LNCaP clone FGC (cell line): Measurements from ENCODE around the gene EIF4G2.

Source experiments
- DNase-seq: peaks from one replicate; pipeline ENCODE4 v3.0.0-alpha.2; 2011; ENCODE audit warnings: low read depth
- H3K4me3 ChIP-seq: 2 replicates; pipeline ENCODE4 v1.5.1; 2011; ENCODE audit warnings: mild to moderate bottlenecking, low read depth, low read length, control low read depth
- CTCF ChIP-seq: IDR thresholded peaks from 2 replicates; pipeline ENCODE4 v1.5.1; 2012; ENCODE audit warnings: mild to moderate bottlenecking; ENCODE audit not compliant: control insufficient read depth, insufficient read depth; ENCODE audit errors: extremely low read depth

Gene EIF4G2

GRCh38 chr11:10785146-10785474 is 23.6 kb downstream of the EIF4G2 start:
- TF ChIP-seq CTCF: no peak
- DNase-seq: no peak
- H3K4me3 ChIP-seq: no peak overlapping the region

- DNase-seq: no peak
- TF ChIP-seq CTCF: no peak
- no peak overlapping the region for H3K4me3 ChIP-seq
Measured at GRCh38 chr11:10784232-10785145, 24.2 kb downstream of the EIF4G2 start.

GRCh38 chr11:10780040-10780439 is 28.7 kb downstream of the EIF4G2 start:
- no peak for TF ChIP-seq CTCF
- DNase-seq: no peak
- no peak overlapping the region for H3K4me3 ChIP-seq

GRCh38 chr11:10779086-10779485 is 29.6 kb downstream of the EIF4G2 start:
- no peak for DNase-seq
- TF ChIP-seq CTCF: no peak
- no peak overlapping the region for H3K4me3 ChIP-seq

- no peak for DNase-seq
- H3K4me3 ChIP-seq: no peak overlapping the region
- no peak for TF ChIP-seq CTCF
Measured at GRCh38 chr11:10778217-10778970, 30.3 kb downstream of the EIF4G2 start.

- TF ChIP-seq CTCF: no peak
- no peak overlapping the region for H3K4me3 ChIP-seq
- no peak for DNase-seq
Measured at GRCh38 chr11:10777806-10778205, 30.9 kb downstream of the EIF4G2 start.
